ENCODE data around the gene PLXNC1.
"Not testable (repeated sequence)": the region's sequence is repeated elsewhere in the genome, so short reads cannot be mapped to it uniquely, and the experiment has no call there.

The PLXNC1 gene

GRCh38 chr12:94297096-94297699 lies 148.8 kb downstream of the PLXNC1 start:
- no peak for DNase-seq (ENCODE audit: low spot score)

GRCh38 chr12:94297876-94298505 lies 149.6 kb downstream of the PLXNC1 start:
- DNase-seq (ENCODE audit: low spot score) = no peak

GRCh38 chr12:94299846-94300245 lies 151.5 kb downstream of the PLXNC1 start:
- DNase-seq (ENCODE audit: low spot score) = no peak

- DNase-seq (ENCODE audit: low spot score) = no peak
Observed at GRCh38 chr12:94304012-94304411, 155.6 kb downstream of the PLXNC1 start.

- DNase-seq (ENCODE audit: low spot score) = no peak
Observed at GRCh38 chr12:94304566-94305061, 156.2 kb downstream of the PLXNC1 start.

- DNase-seq (ENCODE audit: low spot score) = no peak
Observed at GRCh38 chr12:94305130-94305957, 157.0 kb downstream of the PLXNC1 start.

- no peak for DNase-seq (ENCODE audit: low spot score)
Observed at GRCh38 chr12:94308612-94309011, 160.2 kb downstream of the PLXNC1 start.

GRCh38 chr12:94309373-94309772 lies 161.0 kb downstream of the PLXNC1 start:
- no peak for DNase-seq (ENCODE audit: low spot score)

GRCh38 chr12:94312378-94312777 lies 164.0 kb downstream of the PLXNC1 start:
- DNase-seq (ENCODE audit: low spot score) = no peak

GRCh38 chr12:94316600-94316999 lies 168.2 kb downstream of the PLXNC1 start:
- DNase-seq (ENCODE audit: low spot score) = not testable (repeated sequence)

GRCh38 chr12:94318181-94318580 lies 169.8 kb downstream of the PLXNC1 start:
- DNase-seq (ENCODE audit: low spot score) = no peak

GRCh38 chr12:94320109-94320508 lies 171.7 kb downstream of the PLXNC1 start:
- DNase-seq (ENCODE audit: low spot score) = no peak

GRCh38 chr12:94322346-94322745 lies 174.0 kb downstream of the PLXNC1 start:
- DNase-seq (ENCODE audit: low spot score) = no peak

- no peak for DNase-seq (ENCODE audit: low spot score)
Observed at GRCh38 chr12:94326234-94326633, 177.9 kb downstream of the PLXNC1 start.

GRCh38 chr12:94326727-94327126 lies 178.3 kb downstream of the PLXNC1 start:
- no peak for DNase-seq (ENCODE audit: low spot score)

GRCh38 chr12:94327809-94328208 lies 179.4 kb downstream of the PLXNC1 start:
- no peak for DNase-seq (ENCODE audit: low spot score)

GRCh38 chr12:94329366-94329765 lies 181.0 kb downstream of the PLXNC1 start:
- DNase-seq (ENCODE audit: low spot score) = no peak

GRCh38 chr12:94333396-94333795 lies 185.0 kb downstream of the PLXNC1 start:
- DNase-seq (ENCODE audit: low spot score) = no peak

- no peak for DNase-seq (ENCODE audit: low spot score)
Observed at GRCh38 chr12:94336211-94336925, 188.0 kb downstream of the PLXNC1 start.

GRCh38 chr12:94338006-94338794 lies 189.8 kb downstream of the PLXNC1 start:
- no peak for DNase-seq (ENCODE audit: low spot score)

GRCh38 chr12:94340573-94340972 lies 192.2 kb downstream of the PLXNC1 start:
- no peak for DNase-seq (ENCODE audit: low spot score)

Data from globus pallidus (tissue), 1 donor.